Ovary (tissue), 3 donors: Measurements from ENCODE around the gene HSPA13.

ENCODE experiments used
- POLR2A ChIP-seq: fragments of 450-650 bp; IDR thresholded peaks from one replicate; pipeline ENCODE4 v1.6.1; 2017; ENCODE audit warnings: antibody characterized with exemption, mild to moderate bottlenecking, moderate library complexity
- TF ChIP-seq, protein P1 (sequence below), 3 donors: fragments of 450-650 bp in 2 of 3; fragments of 200-600 bp in 1 of 3; IDR thresholded peaks; one replicate each; pipeline versions ENCODE4 v1.5.1 to v1.8.0; 2016 to 2022; ENCODE audit warnings: antibody characterized with exemption in 3 of 3, mild to moderate bottlenecking in 1 of 3
- donor health status: DM: no; HTN: no; CAD: no.

- TF ChIP-seq, protein P1, sequence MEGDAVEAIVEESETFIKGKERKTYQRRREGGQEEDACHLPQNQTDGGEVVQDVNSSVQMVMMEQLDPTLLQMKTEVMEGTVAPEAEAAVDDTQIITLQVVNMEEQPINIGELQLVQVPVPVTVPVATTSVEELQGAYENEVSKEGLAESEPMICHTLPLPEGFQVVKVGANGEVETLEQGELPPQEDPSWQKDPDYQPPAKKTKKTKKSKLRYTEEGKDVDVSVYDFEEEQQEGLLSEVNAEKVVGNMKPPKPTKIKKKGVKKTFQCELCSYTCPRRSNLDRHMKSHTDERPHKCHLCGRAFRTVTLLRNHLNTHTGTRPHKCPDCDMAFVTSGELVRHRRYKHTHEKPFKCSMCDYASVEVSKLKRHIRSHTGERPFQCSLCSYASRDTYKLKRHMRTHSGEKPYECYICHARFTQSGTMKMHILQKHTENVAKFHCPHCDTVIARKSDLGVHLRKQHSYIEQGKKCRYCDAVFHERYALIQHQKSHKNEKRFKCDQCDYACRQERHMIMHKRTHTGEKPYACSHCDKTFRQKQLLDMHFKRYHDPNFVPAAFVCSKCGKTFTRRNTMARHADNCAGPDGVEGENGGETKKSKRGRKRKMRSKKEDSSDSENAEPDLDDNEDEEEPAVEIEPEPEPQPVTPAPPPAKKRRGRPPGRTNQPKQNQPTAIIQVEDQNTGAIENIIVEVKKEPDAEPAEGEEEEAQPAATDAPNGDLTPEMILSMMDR (IDR thresholded peaks at IDR 0.05), result no peak
- TF ChIP-seq POLR2A, result no peak
These were observed 6.1 kb downstream of the HSPA13 start for GRCh38 chr21:14376854-14377253.
